CD14-positive monocyte (primary cell): ENCODE measurements around the gene MARCHF7. TPM values are rescaled to one million over a fixed set of nuclear protein-coding genes. Genes with fewer than 3 reads are reported as not detected.
"Not testable (repeated sequence)": the region's sequence is repeated elsewhere in the genome, so short reads cannot be mapped to it uniquely, and the experiment has no call there.

Experiments used
- DNase-seq, 3 donors: peaks; one replicate each; pipeline ENCODE4 v3.0.0-alpha.2; 2011 to 2022
- H2AFZ ChIP-seq: 2 replicates; pipeline ENCODE4 v1.6.0; 2012; ENCODE audit warnings: mild to moderate bottlenecking, low read depth, low read length, inconsistent platforms; ENCODE audit not compliant: insufficient read depth, poor library complexity, severe bottlenecking
- H3K27ac ChIP-seq, 2 donors: 1 replicate in 1 of 2; 2 replicates in 1 of 2; pipeline ENCODE4 v1.5.1; 2012 to 2013; ENCODE audit warnings: low read length in 2 of 2, control low read depth in 1 of 2, inconsistent platforms in 1 of 2, low read depth in 1 of 2, mild to moderate bottlenecking in 1 of 2
- H3K27me3 ChIP-seq, 2 donors: one replicate each; pipeline versions ENCODE4 v1.6.0 to v1.6.1; 2011 to 2013; ENCODE audit warnings: low read length in 2 of 2; ENCODE audit not compliant: control insufficient read depth in 2 of 2, insufficient read depth in 2 of 2
- H3K36me3 ChIP-seq, 2 donors: replicated peaks in 1 of 2; 1 replicate in 1 of 2; 2 replicates in 1 of 2; pipeline versions ENCODE4 v1.5.1 to v1.6.1; 2012 to 2013; ENCODE audit warnings: low read length in 2 of 2, control low read depth in 1 of 2, inconsistent platforms in 1 of 2, mild to moderate bottlenecking in 1 of 2; ENCODE audit not compliant: insufficient read depth in 2 of 2, control insufficient read depth in 1 of 2
- H3K4me1 ChIP-seq, 2 donors: 1 replicate in 1 of 2; 2 replicates in 1 of 2; pipeline versions ENCODE4 v1.5.1 to v1.6.1; 2012 to 2013; ENCODE audit warnings: low read length in 2 of 2, control low read depth in 1 of 2, inconsistent platforms in 1 of 2, mild to moderate bottlenecking in 1 of 2, moderate library complexity in 1 of 2; ENCODE audit not compliant: insufficient read depth in 2 of 2, control insufficient read depth in 1 of 2
- H3K4me2 ChIP-seq: replicated peaks from 2 replicates; pipeline ENCODE3; 2012; ENCODE audit warnings: low read length, moderate library complexity, mild to moderate bottlenecking; ENCODE audit not compliant: poor library complexity, severe bottlenecking; ENCODE audit errors: extremely low read depth
- H3K4me3 ChIP-seq, 3 experiments: fragments of 200-600 bp in 1 of 3; sonication (generic) in 1 of 3; replicated peaks in 1 of 3; 1 replicate in 2 of 3; 2 replicates in 1 of 3; pipeline ENCODE4 v1.5.1; 2011 to 2013; ENCODE audit warnings: low read length in 3 of 3, mild to moderate bottlenecking in 3 of 3, control low read depth in 2 of 3, low read depth in 2 of 3, inconsistent platforms in 1 of 3, moderate library complexity in 1 of 3
- H3K79me2 ChIP-seq: 2 replicates; pipeline ENCODE4 v1.6.0; 2012; ENCODE audit warnings: mild to moderate bottlenecking, control low read depth, inconsistent platforms, low read length, moderate library complexity; ENCODE audit not compliant: insufficient read depth
- H3K9ac ChIP-seq: 2 replicates; pipeline ENCODE4 v1.6.0; 2017; ENCODE audit warnings: low read length, mild to moderate bottlenecking; ENCODE audit not compliant: insufficient read depth, poor library complexity, severe bottlenecking
- H3K9me3 ChIP-seq, 2 donors: replicated peaks in 1 of 2; 1 replicate in 1 of 2; 2 replicates in 1 of 2; pipeline versions ENCODE4 v1.5.1 to v1.6.1; 2012 to 2013; ENCODE audit warnings: low read length in 2 of 2, control low read depth in 1 of 2; ENCODE audit not compliant: control insufficient read depth in 1 of 2, insufficient read depth in 1 of 2
- H4K20me1 ChIP-seq: 2 replicates; pipeline ENCODE4 v1.6.0; 2012; ENCODE audit warnings: mild to moderate bottlenecking, low read length, control low read depth, moderate library complexity; ENCODE audit not compliant: insufficient read depth
- H3K27ac Mint-ChIP-seq, 7 donors: one replicate each; pipeline ENCODE4 v1.8.0; 2020; ENCODE audit warnings: mild to moderate bottlenecking in 7 of 7, mixed read lengths in 7 of 7, moderate library complexity in 6 of 7, inconsistent platforms in 2 of 7
- H3K27me3 Mint-ChIP-seq, 3 donors: one replicate each; pipeline ENCODE4 v1.8.0; 2021 to 2022; ENCODE audit warnings: low read depth in 3 of 3, mild to moderate bottlenecking in 3 of 3, mixed read lengths in 3 of 3, moderate library complexity in 3 of 3, inconsistent platforms in 1 of 3
- H3K36me3 Mint-ChIP-seq, 2 donors: one replicate each; pipeline ENCODE4 v1.8.0; 2020; ENCODE audit warnings: mixed read lengths in 2 of 2, inconsistent platforms in 1 of 2, mild to moderate bottlenecking in 1 of 2
- H3K4me1 Mint-ChIP-seq: one replicate; pipeline ENCODE4 v1.8.0; 2020; ENCODE audit warnings: mild to moderate bottlenecking, mixed read lengths
- H3K4me3 Mint-ChIP-seq, 2 donors: one replicate each; pipeline ENCODE4 v1.8.0; 2020; ENCODE audit warnings: mild to moderate bottlenecking in 2 of 2, mixed read lengths in 2 of 2, moderate library complexity in 1 of 2
- H3K9me3 Mint-ChIP-seq, 7 donors: one replicate each; pipeline ENCODE4 v1.8.0; 2020 to 2022; ENCODE audit warnings: mixed read lengths in 7 of 7, mild to moderate bottlenecking in 6 of 7, moderate library complexity in 6 of 7, inconsistent platforms in 2 of 7
- CTCF ChIP-seq: fragments of 200-600 bp; IDR thresholded peaks from one replicate; pipeline ENCODE4 v1.8.0; 2022; ENCODE audit warnings: antibody characterized with exemption, mild to moderate bottlenecking
- WGBS: methylation state at CpG from one replicate; pipeline ENCODE4 v1.1.5; 2013; ENCODE audit warnings: missing lambda C conversion rate; ENCODE audit not compliant: insufficient coverage; 5-methylcytosine and 5-hydroxymethylcytosine counted together
- intact Hi-C, 2 donors: fragments of 100-400 bp; cut with micrococcal nuclease; formaldehyde crosslinking; loops; one replicate each; pipeline versions ENCODE4 v1.15.0 to v1.15.1; 2023
- polyA plus RNA-seq, 3 donors: library from polyadenylated mRNA; depleted of rRNA in 1 of 3; unstranded in 2 of 3; stranded (reverse) in 1 of 3; fragments of 300-500 nt in 2 of 3; fragments of >200 nt in 1 of 3; fragmentation: Illumina TruSeq in 2 of 3; gene quantifications; 1 replicate in 2 of 3; 2 replicates in 1 of 3; pipeline ENCODE4 v1.2.3, GENCODE V29; 2012 to 2021

MARCHF7 gene
- polyA plus RNA-seq, 3 donors: 46.7 to 124 (median 102) TPM

GRCh38 chr2:159744363-159744762 lies 32.1 kb downstream of the MARCHF7 start:
- no peak for DNase-seq
- Histone ChIP-seq H3K4me1 (no peaks in the 10 kb centered on the region), H3K4me3 (no peak overlapping the region), H3K4me2 (no peak overlapping the region), H4K20me1 (peaks cover 96% of the 10 kb centered on the region), H3K27me3 (no peaks in the 10 kb centered on the region), H3K27ac (no peak overlapping the region), H2AFZ (no peak overlapping the region), H3K9ac (no peak overlapping the region), H3K36me3 (peaks cover 53 to 97% of the 10 kb centered on the region in 2 donors), H3K9me3 (no peaks in the 10 kb centered on the region), H3K79me2 (peaks cover 93% of the 10 kb centered on the region)
- intact Hi-C loops: no loop called here
- no peak for TF ChIP-seq CTCF
- no peaks in the 10 kb centered on the region for H3K27me3 Mint-ChIP-seq
- H3K4me3 Mint-ChIP-seq: no peak overlapping the region
- no peak overlapping the region for H3K27ac Mint-ChIP-seq
- 100% methylated on average over 1 of the region's 3 CpGs for WGBS
- no peaks in the 10 kb centered on the region for H3K9me3 Mint-ChIP-seq
- peaks cover 55 to 67% of the 10 kb centered on the region in 2 donors for H3K36me3 Mint-ChIP-seq
- H3K4me1 Mint-ChIP-seq: no peaks in the 10 kb centered on the region

- H3K27me3 Mint-ChIP-seq, H3K4me3 Mint-ChIP-seq, H3K27me3 ChIP-seq, H3K27ac ChIP-seq, H3K9me3 ChIP-seq, H2AFZ ChIP-seq, H3K9ac ChIP-seq, H3K4me2 ChIP-seq, H3K4me1 ChIP-seq, H3K9me3 Mint-ChIP-seq, H3K4me3 ChIP-seq, DNase-seq, H3K4me1 Mint-ChIP-seq, intact Hi-C loops, H3K27ac Mint-ChIP-seq: not testable (repeated sequence)
- H3K36me3 ChIP-seq: peaks cover 57 to 96% of the 10 kb centered on the region in 2 donors
- WGBS: 100% methylated on average over 5 of the region's 11 CpGs
- peaks cover 57 to 72% of the 10 kb centered on the region in 2 donors for H3K36me3 Mint-ChIP-seq
- H4K20me1 ChIP-seq: peaks cover 95% of the 10 kb centered on the region
- peaks cover 93% of the 10 kb centered on the region for H3K79me2 ChIP-seq
Measured at GRCh38 chr2:159745237-159745636, 32.9 kb downstream of the MARCHF7 start.
